Measurements from ENCODE around the gene RBKS.
A peak's percentile ranks its signal among the peaks of the same experiment; 100 is the strongest.
"Not testable (repeated sequence)": the region's sequence is repeated elsewhere in the genome, so short reads cannot be mapped to it uniquely, and the experiment has no call there.

RBKS gene

GRCh38 chr2:27762951-27763906 lies 127.0 kb downstream of the RBKS start:
- DNase-seq (ENCODE audit: low read depth): no peak

GRCh38 chr2:27756544-27757498 lies 133.4 kb downstream of the RBKS start:
- DNase-seq (ENCODE audit: low read depth): no peak

- DNase-seq (ENCODE audit: low read depth): no peak
Measured at GRCh38 chr2:27756091-27756490, 134.1 kb downstream of the RBKS start.

GRCh38 chr2:27754831-27755230 lies 135.4 kb downstream of the RBKS start:
- no peak for DNase-seq (ENCODE audit: low read depth)

DNA sequence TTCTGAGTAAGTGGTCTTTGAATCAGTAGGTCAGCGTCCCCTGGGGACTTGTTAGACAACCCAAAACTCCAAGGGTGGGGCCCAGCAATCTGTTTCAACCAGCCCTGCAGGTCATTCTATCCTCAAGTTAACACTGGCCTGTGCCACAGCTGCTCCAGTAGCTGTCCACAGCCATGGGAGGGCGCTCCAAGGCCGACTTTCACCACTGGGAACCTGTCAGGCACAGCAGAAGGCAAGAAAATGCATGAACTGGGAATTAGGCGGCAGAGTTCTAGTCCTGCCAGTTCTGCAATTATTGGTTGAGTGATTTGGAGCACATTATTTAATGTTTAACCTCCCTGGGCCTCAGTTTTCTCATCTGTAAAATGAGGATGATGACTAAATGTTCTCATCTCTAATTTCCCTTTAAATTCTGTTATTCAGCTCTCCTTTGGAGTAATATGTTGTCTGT lies 136.0 kb downstream of the RBKS start:
- DNase-seq (ENCODE audit: low read depth): no peak

DNA sequence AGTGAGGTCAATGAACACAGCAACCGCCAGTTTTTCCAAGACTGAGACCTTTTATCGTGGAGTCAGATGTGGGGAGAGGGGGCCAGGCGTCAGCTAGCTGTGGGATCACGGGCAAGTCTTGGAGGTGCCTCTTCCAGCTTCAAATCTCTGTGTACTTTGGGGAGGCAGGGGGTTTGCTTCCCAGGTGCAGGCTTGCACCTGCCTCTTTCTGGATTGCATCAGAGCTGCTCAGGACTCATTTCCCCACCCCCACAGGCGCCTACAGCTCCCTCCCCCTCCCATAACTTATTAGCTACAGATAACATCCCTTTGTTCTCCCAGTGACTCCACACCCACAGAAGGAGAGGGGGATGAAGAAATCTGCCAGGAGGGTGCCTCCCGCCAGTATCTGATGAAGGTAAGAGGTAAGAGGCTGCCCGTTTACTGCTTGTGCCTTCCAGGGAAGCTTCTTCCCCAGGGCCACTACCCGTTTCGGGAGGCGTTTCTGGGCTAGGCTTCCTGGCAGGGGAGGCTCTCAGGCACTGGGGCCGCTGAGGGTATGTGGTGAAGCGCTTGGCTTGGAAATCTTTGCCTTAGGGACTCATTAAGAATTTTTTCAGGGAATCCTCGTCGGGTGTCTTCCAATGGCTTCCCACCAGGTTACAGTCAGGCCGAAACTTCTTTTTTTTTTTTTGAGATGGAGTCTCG lies 137.5 kb downstream of the RBKS start:
- DNase-seq (ENCODE audit: low read depth): no peak

DNA sequence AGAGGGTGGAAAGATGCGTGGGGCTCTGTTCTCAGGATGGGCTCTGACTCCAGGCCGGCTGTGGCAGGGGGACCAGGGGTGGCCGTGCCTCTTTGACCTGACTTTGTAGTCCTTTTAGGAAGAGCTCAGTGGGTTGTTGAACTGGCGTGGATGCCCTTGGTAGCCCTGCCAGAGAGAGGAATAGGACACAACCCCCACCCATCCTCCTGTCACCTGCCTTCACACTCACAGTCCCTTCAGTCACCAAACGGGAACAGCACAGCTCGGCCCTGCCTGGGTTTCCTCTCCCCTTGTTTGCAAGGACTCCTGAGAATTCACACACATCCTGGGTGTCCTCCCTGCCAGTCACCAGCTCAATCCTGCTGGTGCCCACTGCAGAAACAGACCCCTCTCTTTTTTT lies 138.8 kb downstream of the RBKS start:
- DNase-seq (ENCODE audit: low read depth): no peak

DNA sequence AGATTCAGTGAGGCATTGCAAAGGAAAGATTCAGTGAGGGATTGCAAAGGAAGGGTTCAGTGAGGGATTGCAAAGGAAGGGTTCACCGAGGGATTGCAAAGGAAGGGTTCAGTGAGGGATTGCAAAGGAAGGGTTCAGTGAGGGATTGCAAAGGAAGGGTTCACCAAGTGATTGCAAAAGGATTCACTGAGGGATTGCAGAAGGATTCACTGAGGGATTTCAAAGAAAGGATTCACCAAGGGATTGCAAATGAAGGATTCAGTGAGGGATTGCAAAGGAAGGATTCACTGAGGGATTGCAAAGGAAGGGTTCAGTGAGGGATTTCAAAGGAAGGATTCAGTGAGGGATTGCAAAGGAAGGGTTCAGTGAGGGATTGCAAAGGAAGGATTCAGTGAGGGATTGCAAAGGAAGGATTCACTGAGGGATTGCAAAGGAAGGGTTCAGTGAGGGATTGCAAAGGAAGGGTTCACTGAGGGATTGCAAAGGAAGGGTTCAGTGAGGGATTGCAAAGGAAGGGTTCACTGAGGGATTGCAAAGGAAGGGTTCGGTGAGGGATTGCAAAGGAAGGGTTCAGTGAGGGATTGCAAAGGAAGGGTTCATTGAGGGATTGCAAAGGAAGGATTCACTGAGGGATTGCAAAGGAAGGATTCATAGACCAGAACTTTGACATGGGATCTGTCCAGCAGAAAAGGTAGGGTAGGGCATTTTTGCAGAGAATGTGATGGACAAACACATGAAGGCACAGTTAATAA lies 141.2 kb downstream of the RBKS start:
- DNase-seq (ENCODE audit: low read depth): not testable (repeated sequence)

DNA sequence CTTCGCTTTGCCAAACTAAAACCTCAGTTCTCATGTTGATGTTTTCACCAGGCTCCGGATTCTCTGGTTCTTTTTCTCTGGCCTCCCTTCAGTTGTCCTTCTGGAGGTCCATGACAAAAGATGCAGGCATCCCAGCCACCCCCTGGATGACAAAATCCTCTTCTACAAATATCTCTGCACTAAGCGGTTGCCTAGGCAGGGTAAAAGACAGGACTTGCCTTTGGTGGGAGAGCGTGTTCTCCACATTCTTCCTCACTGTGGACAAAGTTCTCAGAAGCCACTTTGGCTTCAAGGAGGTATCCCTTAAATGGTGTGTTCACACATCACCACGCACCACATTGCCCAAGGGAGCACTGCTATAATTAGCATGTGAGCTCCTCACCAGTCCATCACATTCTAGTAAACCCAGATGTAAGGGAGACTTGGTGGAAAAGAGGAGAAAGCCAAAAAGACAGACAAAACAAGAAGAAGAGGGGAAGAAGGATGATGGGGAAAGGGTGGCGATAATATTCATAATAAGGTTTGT lies 142.3 kb downstream of the RBKS start:
- DNase-seq (ENCODE audit: low read depth): no peak

DNA sequence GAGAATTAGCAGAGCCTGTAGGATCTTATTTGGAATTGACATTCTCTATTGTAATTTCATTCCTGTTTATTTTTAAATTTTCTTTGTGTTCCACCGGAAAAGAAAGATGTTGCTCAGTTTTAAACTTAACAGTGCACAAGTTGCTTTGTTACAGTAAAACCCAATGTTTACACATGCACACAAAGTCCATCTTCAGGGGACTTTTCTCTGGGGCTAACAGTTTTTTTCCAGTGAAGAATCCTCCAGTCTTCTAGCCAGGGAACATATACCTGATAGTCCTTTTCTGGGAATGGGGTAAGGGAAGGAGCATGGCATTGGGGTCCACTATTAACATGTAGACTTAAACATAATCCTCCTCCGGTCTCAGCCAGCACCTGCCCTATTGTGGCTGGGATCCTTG lies 143.9 kb downstream of the RBKS start:
- no peak for DNase-seq (ENCODE audit: low read depth)

GRCh38 chr2:27745494-27745893 lies 144.7 kb downstream of the RBKS start:
- DNase-seq (ENCODE audit: low read depth): not testable (repeated sequence)

- DNase-seq (ENCODE audit: low read depth): no peak
Measured at GRCh38 chr2:27742571-27742970, 147.6 kb downstream of the RBKS start.

DNA sequence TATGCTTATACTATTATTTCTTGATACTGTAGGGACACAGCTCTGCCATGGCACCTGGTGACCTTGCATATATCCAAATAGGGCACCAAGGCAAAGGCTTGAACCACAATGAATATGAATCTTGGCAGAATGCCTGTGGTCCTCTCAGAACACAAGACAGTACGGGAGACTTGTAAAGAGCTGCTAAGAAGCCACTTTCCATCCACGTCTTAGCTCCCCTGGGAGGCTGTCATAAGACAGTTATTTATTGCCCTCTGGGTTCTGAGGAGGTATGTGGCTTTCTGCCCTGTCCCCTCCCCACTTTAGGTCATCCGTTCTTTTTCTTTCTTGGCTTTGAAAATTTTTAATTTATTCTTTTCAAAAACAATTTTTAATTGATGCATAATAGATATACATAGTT lies 148.5 kb downstream of the RBKS start:
- no peak for DNase-seq (ENCODE audit: low read depth)

- DNase-seq (ENCODE audit: low read depth): no peak
Measured at GRCh38 chr2:27739058-27739373, 151.2 kb downstream of the RBKS start.

DNA sequence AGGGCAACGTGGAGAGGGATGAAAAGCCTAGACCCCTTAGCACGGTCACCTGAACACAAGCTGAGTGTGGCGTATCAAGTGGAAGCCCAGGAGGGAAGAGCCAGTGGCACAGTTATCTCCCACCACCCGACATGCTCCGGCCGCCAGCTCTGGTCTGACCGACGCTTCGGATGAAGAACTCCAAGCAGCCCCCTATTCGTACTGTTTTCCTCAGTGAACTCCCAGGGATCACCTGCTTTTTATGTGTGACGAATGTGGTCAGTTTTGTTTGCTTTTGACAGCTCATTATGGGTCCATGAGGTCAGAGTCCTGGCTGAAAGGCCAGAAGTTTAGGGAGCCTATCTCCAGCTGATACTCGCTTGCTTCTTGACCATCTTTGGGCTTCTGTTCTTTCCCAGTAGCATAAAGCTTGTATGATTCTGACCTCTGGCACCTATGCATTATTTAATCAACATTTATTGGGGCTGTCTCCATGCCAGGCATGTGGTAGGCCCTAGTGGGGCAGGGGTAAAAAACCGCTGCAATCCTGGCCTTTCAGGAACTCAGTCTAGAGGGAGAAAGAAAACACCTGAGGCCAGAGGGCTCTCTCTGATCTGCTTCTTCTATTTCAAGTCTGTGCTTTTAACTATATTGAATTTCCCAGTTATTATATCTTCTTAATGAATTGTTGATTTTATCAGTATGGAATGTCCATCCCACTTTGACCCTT lies 151.7 kb downstream of the RBKS start:
- no peak for DNase-seq (ENCODE audit: low read depth)

GRCh38 chr2:27737676-27738348 lies 152.4 kb downstream of the RBKS start:
- DNase-seq (ENCODE audit: low read depth): peak; percentile 63

DNA sequence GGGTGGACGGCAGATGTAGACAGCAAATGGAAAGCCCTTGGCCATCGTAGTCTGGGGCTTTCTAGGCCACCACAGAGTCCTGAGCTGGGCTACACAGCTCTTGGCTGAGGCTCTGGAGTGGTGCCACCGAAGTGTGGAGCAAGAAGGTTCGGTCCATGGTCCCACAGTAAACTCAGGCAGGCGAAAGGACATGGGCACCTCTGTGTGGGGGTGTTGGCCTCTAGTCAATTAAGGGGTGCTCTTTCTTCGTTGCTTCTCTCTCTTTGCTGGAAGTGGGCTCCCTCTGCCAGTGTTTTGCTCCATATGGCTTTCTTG lies 153.3 kb downstream of the RBKS start:
- no peak for DNase-seq (ENCODE audit: low read depth)

GRCh38 chr2:27736031-27736889 lies 153.9 kb downstream of the RBKS start:
- DNase-seq (ENCODE audit: low read depth): no peak

GRCh38 chr2:27735263-27735904 lies 154.8 kb downstream of the RBKS start:
- DNase-seq (ENCODE audit: low read depth): no peak
